Fibroblast of lung (primary cell): ENCODE data around the gene FRMD1. TPM values are rescaled to one million over a fixed set of nuclear protein-coding genes. Genes with fewer than 3 reads are reported as not detected.

Experiments
- DNase-seq, 2 donors: peaks; one replicate each; pipeline versions ENCODE4 v3.0.0 to v3.0.0-alpha.2; 2010; ENCODE audit warnings: low read depth in 2 of 2
- H2AFZ ChIP-seq: 2 replicates; pipeline ENCODE4 v1.5.1; 2012; ENCODE audit warnings: low read length, control low read depth, inconsistent platforms
- H3K27ac ChIP-seq: 2 replicates; pipeline ENCODE4 v1.5.1; 2011; ENCODE audit warnings: low read length, control low read depth; ENCODE audit not compliant: insufficient read depth
- H3K27me3 ChIP-seq: 2 replicates; pipeline ENCODE4 v1.5.1; 2011; ENCODE audit warnings: mild to moderate bottlenecking, low read length; ENCODE audit not compliant: control insufficient read depth, insufficient read depth
- H3K36me3 ChIP-seq: 2 replicates; pipeline ENCODE4 v1.5.1; 2011; ENCODE audit warnings: low read length; ENCODE audit not compliant: control insufficient read depth, insufficient read depth
- H3K4me1 ChIP-seq: 2 replicates; pipeline ENCODE4 v1.5.1; 2011; ENCODE audit warnings: low read length; ENCODE audit not compliant: control insufficient read depth, insufficient read depth; ENCODE audit errors: extremely low read depth
- H3K4me2 ChIP-seq: 2 replicates; pipeline ENCODE4 v1.5.1; 2011; ENCODE audit warnings: low read length, control low read depth; ENCODE audit not compliant: insufficient read depth; ENCODE audit errors: extremely low read depth
- H3K4me3 ChIP-seq, 4 experiments: fragments of 200-600 bp in 1 of 4; sonication (generic) in 1 of 4; replicated peaks in 1 of 4; 2 replicates each; pipeline ENCODE4 v1.5.1; 2011 to 2016; ENCODE audit warnings: low read length in 4 of 4, low read depth in 3 of 4, mild to moderate bottlenecking in 3 of 4, control low read depth in 2 of 4, inconsistent platforms in 1 of 4, mixed read lengths in 1 of 4; ENCODE audit not compliant: insufficient read depth in 1 of 4; ENCODE audit errors: control extremely low read depth in 1 of 4
- H3K79me2 ChIP-seq: 2 replicates; pipeline ENCODE4 v1.5.1; 2012; ENCODE audit warnings: mild to moderate bottlenecking, low read length, inconsistent platforms; ENCODE audit not compliant: control insufficient read depth, insufficient read depth
- H3K9ac ChIP-seq: 2 replicates; pipeline ENCODE4 v1.5.1; 2011; ENCODE audit warnings: mild to moderate bottlenecking, low read length, control low read depth; ENCODE audit not compliant: insufficient read depth
- H3K9me3 ChIP-seq: 2 replicates; pipeline ENCODE4 v1.5.1; 2012; ENCODE audit warnings: low read depth, low read length; ENCODE audit not compliant: control insufficient read depth, insufficient read depth
- H4K20me1 ChIP-seq: 2 replicates; pipeline ENCODE4 v1.5.1; 2011; ENCODE audit warnings: low read length; ENCODE audit not compliant: control insufficient read depth, insufficient read depth; ENCODE audit errors: extremely low read depth
- EZH2 ChIP-seq: IDR thresholded peaks from 2 replicates; pipeline ENCODE4 v1.5.1; 2012; ENCODE audit warnings: low read length, control low read depth, mild to moderate bottlenecking; ENCODE audit errors: missing control alignments
- polyA plus RNA-seq, 2 donors: library from polyadenylated mRNA; depleted of rRNA in 1 of 2; stranded (reverse) in 1 of 2; unstranded in 1 of 2; fragments of >200 nt; gene quantifications; 2 replicates each; pipeline ENCODE4 v1.2.1, GENCODE V29; 2011 to 2012; ENCODE audit warnings: missing spikeins in 1 of 2
- total RNA-seq: library from RNA; depleted of rRNA; stranded (reverse); fragments of >200 nt; gene quantifications from 2 replicates; pipeline ENCODE4 v1.2.1, GENCODE V29; 2014
- TF ChIP-seq, protein P1 (sequence below), 2 donors: IDR thresholded peaks in 1 of 2; conservative IDR thresholded peaks in 1 of 2; 1 replicate in 1 of 2; 2 replicates in 1 of 2; pipeline ENCODE4 v1.5.1; 2011 to 2012; ENCODE audit warnings: low read length in 2 of 2, control low read depth in 1 of 2, inconsistent platforms in 1 of 2, low read depth in 1 of 2, mild to moderate bottlenecking in 1 of 2

FRMD1 gene
- total and polyA plus RNA-seq, 2 donors (not counting 1 experiment from before 2014, with no cell fraction given): not detected

DNA sequence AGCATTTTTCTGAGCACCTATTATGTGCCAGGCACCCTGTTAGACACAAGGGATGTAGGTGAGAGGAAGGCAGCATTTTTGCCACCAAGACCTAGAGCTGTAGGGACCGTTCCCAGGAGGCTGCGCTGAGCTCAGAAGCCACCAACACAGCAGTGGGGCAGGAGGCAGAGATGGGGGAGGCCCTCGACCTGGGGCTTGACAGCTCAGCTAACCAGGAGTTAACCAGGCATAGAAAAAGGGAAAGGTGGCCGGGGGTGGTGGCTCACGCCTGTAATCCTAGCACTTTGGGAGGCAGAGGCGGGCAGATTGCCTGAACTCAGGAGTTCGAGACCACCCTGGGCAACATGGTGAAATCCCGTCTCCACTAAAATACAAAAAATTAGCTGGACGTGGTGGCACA lies 52.1 kb downstream of the FRMD1 start:
- no peaks in the 10 kb centered on the region for H3K79me2 ChIP-seq
- no peaks in the 10 kb centered on the region for H4K20me1 ChIP-seq
- H3K36me3 ChIP-seq: no peaks in the 10 kb centered on the region
- no peaks in the 10 kb centered on the region for H3K27me3 ChIP-seq
- no peak for DNase-seq
- no peak overlapping the region for H3K4me3 ChIP-seq
- no peak overlapping the region for H3K9ac ChIP-seq
- H2AFZ ChIP-seq: no peak overlapping the region
- H3K9me3 ChIP-seq: no peaks in the 10 kb centered on the region
- no peak overlapping the region for H3K4me2 ChIP-seq
- peaks cover 6% of the 10 kb centered on the region for H3K4me1 ChIP-seq
- H3K27ac ChIP-seq: no peak overlapping the region
- TF ChIP-seq EZH2: no peak
- TF ChIP-seq, protein P1, sequence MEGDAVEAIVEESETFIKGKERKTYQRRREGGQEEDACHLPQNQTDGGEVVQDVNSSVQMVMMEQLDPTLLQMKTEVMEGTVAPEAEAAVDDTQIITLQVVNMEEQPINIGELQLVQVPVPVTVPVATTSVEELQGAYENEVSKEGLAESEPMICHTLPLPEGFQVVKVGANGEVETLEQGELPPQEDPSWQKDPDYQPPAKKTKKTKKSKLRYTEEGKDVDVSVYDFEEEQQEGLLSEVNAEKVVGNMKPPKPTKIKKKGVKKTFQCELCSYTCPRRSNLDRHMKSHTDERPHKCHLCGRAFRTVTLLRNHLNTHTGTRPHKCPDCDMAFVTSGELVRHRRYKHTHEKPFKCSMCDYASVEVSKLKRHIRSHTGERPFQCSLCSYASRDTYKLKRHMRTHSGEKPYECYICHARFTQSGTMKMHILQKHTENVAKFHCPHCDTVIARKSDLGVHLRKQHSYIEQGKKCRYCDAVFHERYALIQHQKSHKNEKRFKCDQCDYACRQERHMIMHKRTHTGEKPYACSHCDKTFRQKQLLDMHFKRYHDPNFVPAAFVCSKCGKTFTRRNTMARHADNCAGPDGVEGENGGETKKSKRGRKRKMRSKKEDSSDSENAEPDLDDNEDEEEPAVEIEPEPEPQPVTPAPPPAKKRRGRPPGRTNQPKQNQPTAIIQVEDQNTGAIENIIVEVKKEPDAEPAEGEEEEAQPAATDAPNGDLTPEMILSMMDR (conservative IDR thresholded peaks at IDR 0.05 in 1 of 2, IDR thresholded peaks at IDR 0.05 in 1 of 2; ENCODE audit: low read depth in 1 of 2, low read length in 2 of 2): no peak

DNA sequence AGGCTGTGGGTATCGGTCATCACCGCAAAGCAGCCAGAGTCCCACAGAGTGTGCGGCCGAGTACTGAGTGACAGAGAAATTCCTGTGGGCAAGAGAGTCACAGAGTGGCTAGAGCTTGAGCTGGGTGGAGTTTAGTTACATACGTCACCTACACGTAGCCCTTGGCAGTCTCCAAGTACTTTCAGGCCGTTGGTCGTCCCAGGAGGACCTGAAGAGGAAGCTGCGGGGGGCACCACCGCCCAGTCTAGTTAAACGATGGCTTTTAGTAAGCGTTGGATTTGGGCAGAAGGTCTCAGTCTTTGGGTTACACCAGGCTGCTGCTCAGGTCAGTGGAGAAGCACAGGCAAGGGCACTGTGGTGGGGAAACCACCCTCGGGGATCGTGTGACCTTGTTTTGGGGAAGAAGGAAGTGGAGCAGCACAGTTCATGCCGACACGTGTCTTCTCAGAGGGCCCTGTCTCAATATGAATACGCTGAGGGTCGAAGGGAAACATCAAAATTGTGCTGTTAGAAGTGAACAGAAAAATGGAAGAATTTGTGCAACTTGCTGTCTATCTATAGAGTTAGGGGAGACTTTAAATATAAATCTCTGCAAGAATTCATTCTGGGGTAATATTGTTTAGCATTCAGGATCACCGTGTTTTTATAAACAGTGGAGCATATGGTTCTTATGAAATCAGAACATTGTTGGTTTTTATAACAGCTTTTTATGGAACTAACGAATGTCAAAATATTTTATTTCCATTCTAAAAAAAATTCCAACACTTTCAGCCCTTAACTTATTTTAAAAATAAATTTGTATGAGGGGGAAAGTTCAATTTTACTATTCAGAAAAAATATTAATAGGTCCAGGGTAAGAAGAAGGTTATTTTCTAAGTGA lies 52.9 kb downstream of the FRMD1 start:
- Histone ChIP-seq H3K36me3 (no peaks in the 10 kb centered on the region), H4K20me1 (no peaks in the 10 kb centered on the region), H3K79me2 (no peaks in the 10 kb centered on the region), H2AFZ (no peak overlapping the region), H3K27me3 (no peaks in the 10 kb centered on the region), H3K27ac (no peak overlapping the region), H3K9ac (no peak overlapping the region), H3K4me2 (no peak overlapping the region), H3K4me3 (no peak overlapping the region), H3K9me3 (no peaks in the 10 kb centered on the region), H3K4me1 (no peaks in the 10 kb centered on the region)
- no peak for DNase-seq
- TF ChIP-seq EZH2: no peak
- TF ChIP-seq, protein P1 (conservative IDR thresholded peaks at IDR 0.05 in 1 of 2, IDR thresholded peaks at IDR 0.05 in 1 of 2; ENCODE audit: low read depth in 1 of 2, low read length in 2 of 2): no peak

DNA sequence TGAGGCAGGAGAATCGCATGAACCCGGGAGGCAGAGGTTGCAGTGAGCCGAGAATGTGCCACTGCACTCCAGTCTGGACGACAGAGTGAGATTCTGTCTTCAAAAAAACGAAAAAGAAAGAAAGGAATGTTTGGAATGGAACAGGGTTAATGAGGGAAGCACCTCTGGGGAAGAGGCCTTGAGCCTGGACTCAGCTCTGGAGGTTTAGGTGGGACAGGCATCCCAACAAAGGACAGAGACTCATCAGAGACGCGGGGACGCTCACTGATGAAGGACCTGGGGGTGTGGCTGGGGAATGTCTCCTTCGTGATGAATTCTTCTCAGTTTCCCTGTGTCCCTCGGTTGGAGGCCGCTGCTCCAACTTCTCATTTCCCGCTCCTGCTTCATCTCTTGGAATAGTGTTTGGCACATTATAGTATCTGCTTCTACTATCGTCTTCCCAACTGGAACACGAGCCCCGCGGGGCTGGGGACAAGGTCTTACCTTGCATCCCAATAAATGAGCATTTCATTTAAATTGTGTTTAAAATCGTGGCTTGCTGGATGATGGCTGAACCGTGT lies 54.0 kb downstream of the FRMD1 start:
- no peaks in the 10 kb centered on the region for H4K20me1 ChIP-seq
- H3K9ac ChIP-seq: no peak overlapping the region
- no peaks in the 10 kb centered on the region for H3K36me3 ChIP-seq

More for the DNA sequence above, 54.0 kb downstream of the FRMD1 start:
- Histone ChIP-seq H2AFZ (no peak overlapping the region), H3K27ac (no peak overlapping the region), H3K27me3 (peaks cover 4% of the 10 kb centered on the region), H3K4me1 (no peaks in the 10 kb centered on the region), H3K79me2 (no peaks in the 10 kb centered on the region), H3K4me2 (no peak overlapping the region), H3K9me3 (no peaks in the 10 kb centered on the region), H3K4me3 (no peak overlapping the region)
- no peak for TF ChIP-seq EZH2
- TF ChIP-seq, protein P1 (conservative IDR thresholded peaks at IDR 0.05 in 1 of 2, IDR thresholded peaks at IDR 0.05 in 1 of 2; ENCODE audit: low read depth in 1 of 2, low read length in 2 of 2): no peak
- DNase-seq: no peak
